ENCODE results near the gene MMS19. TPM values are rescaled to one million over a fixed set of nuclear protein-coding genes. Genes with fewer than 3 reads are reported as not detected.

Gene MMS19
- total and polyA plus RNA-seq, 10 of the 15 experiments (the other 5 are each of a cell fraction or from before 2014, with no cell fraction given) = 40.2 to 112 (median 69.0) TPM

DNA sequence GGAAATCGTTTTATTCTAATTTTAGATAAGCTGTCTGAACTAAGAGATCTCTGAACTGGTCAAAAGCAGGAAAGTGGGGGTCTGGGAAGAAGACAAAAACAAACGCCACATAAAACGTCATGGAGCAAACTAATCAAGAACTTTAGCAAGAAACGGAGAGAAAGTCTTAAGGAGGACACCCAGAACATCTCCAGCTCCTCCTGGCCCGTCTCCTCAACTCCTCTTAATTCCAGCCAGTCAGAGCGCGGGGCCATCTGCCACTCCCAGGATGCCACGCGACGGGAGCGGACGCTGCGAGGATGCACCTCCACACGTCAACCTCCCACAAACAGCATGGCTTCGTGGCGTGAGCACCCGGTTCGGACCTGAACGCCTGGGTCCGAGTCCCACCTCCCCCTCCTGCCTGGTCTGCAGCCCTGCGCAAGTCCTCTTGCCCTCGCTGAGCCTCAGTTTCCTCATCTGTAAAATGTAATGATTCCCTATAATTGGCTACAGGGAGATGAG, 598 bp downstream of the MMS19 start (continued):
- TF ChIP-seq, protein P1, sequence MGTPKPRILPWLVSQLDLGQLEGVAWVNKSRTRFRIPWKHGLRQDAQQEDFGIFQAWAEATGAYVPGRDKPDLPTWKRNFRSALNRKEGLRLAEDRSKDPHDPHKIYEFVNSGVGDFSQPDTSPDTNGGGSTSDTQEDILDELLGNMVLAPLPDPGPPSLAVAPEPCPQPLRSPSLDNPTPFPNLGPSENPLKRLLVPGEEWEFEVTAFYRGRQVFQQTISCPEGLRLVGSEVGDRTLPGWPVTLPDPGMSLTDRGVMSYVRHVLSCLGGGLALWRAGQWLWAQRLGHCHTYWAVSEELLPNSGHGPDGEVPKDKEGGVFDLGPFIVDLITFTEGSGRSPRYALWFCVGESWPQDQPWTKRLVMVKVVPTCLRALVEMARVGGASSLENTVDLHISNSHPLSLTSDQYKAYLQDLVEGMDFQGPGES (IDR thresholded peaks at IDR 0.05) = no peak
- TF ChIP-seq POLR2A (IDR thresholded peaks at IDR 0.05; ENCODE audit: low read depth, low read length) = peak; percentile 87
- TF ChIP-seq EGR1 (IDR thresholded peaks at IDR 0.05; ENCODE audit: borderline replicate concordance in 1 of 2, low read depth in 2 of 2, low read length in 2 of 2) = no peak
- TF ChIP-seq, protein P2, sequence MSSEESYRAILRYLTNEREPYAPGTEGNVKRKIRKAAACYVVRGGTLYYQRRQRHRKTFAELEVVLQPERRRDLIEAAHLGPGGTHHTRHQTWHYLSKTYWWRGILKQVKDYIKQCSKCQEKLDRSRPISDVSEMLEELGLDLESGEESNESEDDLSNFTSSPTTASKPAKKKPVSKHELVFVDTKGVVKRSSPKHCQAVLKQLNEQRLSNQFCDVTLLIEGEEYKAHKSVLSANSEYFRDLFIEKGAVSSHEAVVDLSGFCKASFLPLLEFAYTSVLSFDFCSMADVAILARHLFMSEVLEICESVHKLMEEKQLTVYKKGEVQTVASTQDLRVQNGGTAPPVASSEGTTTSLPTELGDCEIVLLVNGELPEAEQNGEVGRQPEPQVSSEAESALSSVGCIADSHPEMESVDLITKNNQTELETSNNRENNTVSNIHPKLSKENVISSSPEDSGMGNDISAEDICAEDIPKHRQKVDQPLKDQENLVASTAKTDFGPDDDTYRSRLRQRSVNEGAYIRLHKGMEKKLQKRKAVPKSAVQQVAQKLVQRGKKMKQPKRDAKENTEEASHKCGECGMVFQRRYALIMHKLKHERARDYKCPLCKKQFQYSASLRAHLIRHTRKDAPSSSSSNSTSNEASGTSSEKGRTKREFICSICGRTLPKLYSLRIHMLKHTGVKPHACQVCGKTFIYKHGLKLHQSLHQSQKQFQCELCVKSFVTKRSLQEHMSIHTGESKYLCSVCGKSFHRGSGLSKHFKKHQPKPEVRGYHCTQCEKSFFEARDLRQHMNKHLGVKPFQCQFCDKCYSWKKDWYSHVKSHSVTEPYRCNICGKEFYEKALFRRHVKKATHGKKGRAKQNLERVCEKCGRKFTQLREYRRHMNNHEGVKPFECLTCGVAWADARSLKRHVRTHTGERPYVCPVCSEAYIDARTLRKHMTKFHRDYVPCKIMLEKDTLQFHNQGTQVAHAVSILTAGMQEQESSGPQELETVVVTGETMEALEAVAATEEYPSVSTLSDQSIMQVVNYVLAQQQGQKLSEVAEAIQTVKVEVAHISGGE (CRISPR knock-in tag; IDR thresholded peaks at IDR 0.05) = no peak
- TF ChIP-seq ZZZ3 (IDR thresholded peaks at IDR 0.05; ENCODE audit: control insufficient read depth, insufficient read length, low read depth) = no peak

DNA sequence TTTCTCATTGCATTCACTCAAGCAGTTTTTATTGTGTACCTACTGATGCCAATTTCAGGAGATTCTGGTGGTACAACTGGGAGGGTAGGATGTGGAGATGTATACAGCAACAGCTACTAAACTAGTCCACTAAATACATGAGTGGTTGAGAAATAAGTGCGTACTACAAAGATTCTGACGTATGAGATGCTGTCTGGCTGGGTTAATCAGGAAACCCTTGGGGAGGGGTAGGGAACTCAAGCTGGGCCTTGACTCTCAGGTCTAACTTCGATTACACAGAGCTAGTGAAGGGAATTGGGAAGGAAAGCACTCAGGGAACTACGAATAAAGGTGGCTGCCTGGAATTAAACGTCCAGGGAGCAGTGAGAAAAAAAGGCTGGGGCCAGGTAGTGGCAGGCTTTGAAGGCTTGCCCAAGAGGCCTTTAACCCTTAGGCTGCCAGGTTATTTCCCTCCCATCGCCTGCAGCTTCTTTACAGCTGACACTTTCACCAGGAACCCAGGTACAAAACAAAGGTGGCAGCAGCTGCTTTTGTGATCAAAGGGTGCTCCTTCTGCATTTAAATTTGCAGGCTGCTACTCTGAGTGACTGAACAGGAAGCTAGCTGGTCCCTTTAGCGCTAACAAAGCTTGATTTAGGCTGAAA, 3.2 kb downstream of the MMS19 start:
- ATAC-seq = no peak
- ChIA-PET POLR2A (interaction anchor here (0.9 kb wide), 1 partner anchor 19 kb away, joined by 3 read pairs; no protein-coding TSS in a partner anchor), SMC1A (ENCODE audit: uncharacterized antibody, unreplicated experiment) (interaction anchor here (0.5 to 1.8 kb wide), 7 partner anchors 10 to 137 kb away, joined by 3 to 7 read pairs (median 3); no protein-coding TSS in a partner anchor), RAD21 (ENCODE audit: unreplicated experiment) (no interaction called here), CTCF (interaction anchor here (0.7 to 1.3 kb wide), 7 partner anchors 29 to 345 kb away, joined by 3 to 5 read pairs (median 3); no protein-coding TSS in a partner anchor)
- no peak for TF ChIP-seq BHLHE40 (IDR thresholded peaks at IDR 0.05; ENCODE audit: borderline replicate concordance in 1 of 2, low read depth in 2 of 2, low read length in 1 of 2)
- no peak for TF ChIP-seq EED (IDR thresholded peaks at IDR 0.05; ENCODE audit: low read depth)
- TF ChIP-seq CREM (IDR thresholded peaks at IDR 0.05; ENCODE audit: low read depth) = no peak
- TF ChIP-seq TCF12 (IDR thresholded peaks at IDR 0.05; ENCODE audit: low read depth, low read length) = no peak
- no peak for TF ChIP-seq ZBED1 (IDR thresholded peaks at IDR 0.05; ENCODE audit: borderline replicate concordance)
- TF ChIP-seq, protein P3, sequence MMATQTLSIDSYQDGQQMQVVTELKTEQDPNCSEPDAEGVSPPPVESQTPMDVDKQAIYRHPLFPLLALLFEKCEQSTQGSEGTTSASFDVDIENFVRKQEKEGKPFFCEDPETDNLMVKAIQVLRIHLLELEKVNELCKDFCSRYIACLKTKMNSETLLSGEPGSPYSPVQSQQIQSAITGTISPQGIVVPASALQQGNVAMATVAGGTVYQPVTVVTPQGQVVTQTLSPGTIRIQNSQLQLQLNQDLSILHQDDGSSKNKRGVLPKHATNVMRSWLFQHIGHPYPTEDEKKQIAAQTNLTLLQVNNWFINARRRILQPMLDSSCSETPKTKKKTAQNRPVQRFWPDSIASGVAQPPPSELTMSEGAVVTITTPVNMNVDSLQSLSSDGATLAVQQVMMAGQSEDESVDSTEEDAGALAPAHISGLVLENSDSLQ (IDR thresholded peaks at IDR 0.05) = no peak
- no peak for TF ChIP-seq EGR1 (IDR thresholded peaks at IDR 0.05; ENCODE audit: borderline replicate concordance in 1 of 2, low read depth in 2 of 2, low read length in 2 of 2)
- TSS peak; percentile 14 for BruUV-seq (replicated peaks)
- peaks cover 3 to 6% of the 10 kb centered on the region in 2 experiments for H3K27me3 ChIP-seq (replicated peaks in 1 of 2; ENCODE audit: control insufficient read depth in 2 of 2, insufficient read depth in 2 of 2, low read length in 1 of 2)
- peaks cover 2 to 3% of the 10 kb centered on the region in 2 experiments; a peak in 2 of 4 replicates for H3K36me3 ChIP-seq (ENCODE audit: control insufficient read depth in 2 of 2, insufficient read depth in 2 of 2, low read length in 1 of 2)
- no peak for FAIRE-seq
- in situ Hi-C loops (cut with MboI) (no loop called here), intact Hi-C loops (cut with micrococcal nuclease; ENCODE audit: unreplicated experiment) (loop anchor here (5.0 kb wide), 3 partner anchors 48 to 68 kb away; partner anchors contain the start of genes EXOSC1, PGAM1 and ZDHHC16)
- no peak overlapping the region for H2AFZ ChIP-seq (ENCODE audit: control insufficient read depth, low read depth, low read length)
- H3K79me2 ChIP-seq (ENCODE audit: control insufficient read depth, insufficient read depth, low read length) = peaks cover 72% of the 10 kb centered on the region
- 56% methylated on average over 7 of the region's 7 CpGs for WGBS (ENCODE audit: insufficient coverage, insufficient replicate concordance, low lambda C conversion rate, missing lambda C conversion rate)
- peak overlapping the region; percentile 17; the same call in 1 of the 2 replicates for H3K4me3 ChIP-seq
- no peak overlapping the region for H3K9ac ChIP-seq (ENCODE audit: control insufficient read depth, insufficient read depth, low read length)
- no peaks in the 10 kb centered on the region for H4K20me1 ChIP-seq (ENCODE audit: control insufficient read depth, insufficient read depth)
- H3K27ac ChIP-seq (ENCODE audit: control insufficient read depth, insufficient read depth) = no peak overlapping the region
- H3K4me1 ChIP-seq (ENCODE audit: control insufficient read depth, insufficient read depth, low read length) = peaks cover 5% of the 10 kb centered on the region
- no peak for DNase-seq (ENCODE audit: low read depth, low spot score)
- H3K4me2 ChIP-seq (ENCODE audit: control insufficient read depth, insufficient read depth) = peak overlapping the region; percentile 56; the same call in 1 of the 2 replicates
- no peaks in the 10 kb centered on the region for H3K9me3 ChIP-seq (replicated peaks; ENCODE audit: control insufficient read depth, insufficient read depth, low read length)
